ENCODE measurements around the gene MSI2.

MSI2 gene

DNA sequence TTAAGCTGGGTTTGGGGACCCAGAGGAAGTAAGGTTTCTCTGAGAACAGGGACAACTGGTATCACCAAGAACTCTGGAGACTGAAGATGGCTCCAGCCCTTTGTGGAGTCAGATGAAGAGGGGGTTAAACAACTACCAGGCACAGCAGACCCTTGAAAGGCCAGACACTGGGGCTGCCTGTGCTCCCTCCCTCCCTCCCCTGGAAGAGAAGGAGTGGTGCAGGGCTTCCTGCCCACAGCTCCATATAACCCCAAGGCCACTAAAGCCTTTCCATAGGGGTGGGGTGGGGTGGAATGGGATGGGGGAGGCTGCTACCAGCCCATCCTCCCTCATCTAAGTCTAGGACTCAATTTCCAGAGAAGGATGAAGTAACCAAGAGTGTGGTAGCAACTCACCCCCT is 422.1 kb downstream of the MSI2 start:
- H3K4me3 ChIP-seq (ENCODE audit: control insufficient read depth, low read depth, low read length), result no peak overlapping the region
- DNase-seq (ENCODE audit: low read depth), result no peak
- TF ChIP-seq, protein P1, sequence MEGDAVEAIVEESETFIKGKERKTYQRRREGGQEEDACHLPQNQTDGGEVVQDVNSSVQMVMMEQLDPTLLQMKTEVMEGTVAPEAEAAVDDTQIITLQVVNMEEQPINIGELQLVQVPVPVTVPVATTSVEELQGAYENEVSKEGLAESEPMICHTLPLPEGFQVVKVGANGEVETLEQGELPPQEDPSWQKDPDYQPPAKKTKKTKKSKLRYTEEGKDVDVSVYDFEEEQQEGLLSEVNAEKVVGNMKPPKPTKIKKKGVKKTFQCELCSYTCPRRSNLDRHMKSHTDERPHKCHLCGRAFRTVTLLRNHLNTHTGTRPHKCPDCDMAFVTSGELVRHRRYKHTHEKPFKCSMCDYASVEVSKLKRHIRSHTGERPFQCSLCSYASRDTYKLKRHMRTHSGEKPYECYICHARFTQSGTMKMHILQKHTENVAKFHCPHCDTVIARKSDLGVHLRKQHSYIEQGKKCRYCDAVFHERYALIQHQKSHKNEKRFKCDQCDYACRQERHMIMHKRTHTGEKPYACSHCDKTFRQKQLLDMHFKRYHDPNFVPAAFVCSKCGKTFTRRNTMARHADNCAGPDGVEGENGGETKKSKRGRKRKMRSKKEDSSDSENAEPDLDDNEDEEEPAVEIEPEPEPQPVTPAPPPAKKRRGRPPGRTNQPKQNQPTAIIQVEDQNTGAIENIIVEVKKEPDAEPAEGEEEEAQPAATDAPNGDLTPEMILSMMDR (IDR thresholded peaks at IDR 0.05; ENCODE audit: control insufficient read depth, insufficient read depth, low read depth, low read length, missing control alignments), result no peak

DNA sequence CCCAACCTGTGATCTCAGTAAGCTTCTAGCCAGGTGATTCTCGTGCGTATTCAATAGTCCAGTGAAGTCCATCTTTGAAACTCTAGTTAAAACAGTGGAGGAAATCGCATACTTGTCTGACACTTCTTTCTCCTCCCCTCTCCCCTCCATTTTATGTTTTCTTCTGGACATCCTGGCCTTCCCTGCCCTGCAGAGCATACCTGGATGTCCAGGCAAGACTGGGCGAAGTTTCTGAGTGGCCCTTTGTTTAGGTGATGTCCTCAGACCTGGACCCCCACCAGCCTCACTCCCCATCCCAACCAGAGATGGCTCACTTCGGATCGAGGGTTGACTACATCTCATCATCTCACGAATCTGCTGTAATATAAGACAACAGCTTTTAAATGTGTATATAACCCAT is 423.0 kb downstream of the MSI2 start:
- H3K4me3 ChIP-seq (ENCODE audit: control insufficient read depth, low read depth, low read length), result no peak overlapping the region
- no peak for DNase-seq (ENCODE audit: low read depth)
- TF ChIP-seq, protein P1 (IDR thresholded peaks at IDR 0.05; ENCODE audit: control insufficient read depth, insufficient read depth, low read depth, low read length, missing control alignments), result no peak

DNA sequence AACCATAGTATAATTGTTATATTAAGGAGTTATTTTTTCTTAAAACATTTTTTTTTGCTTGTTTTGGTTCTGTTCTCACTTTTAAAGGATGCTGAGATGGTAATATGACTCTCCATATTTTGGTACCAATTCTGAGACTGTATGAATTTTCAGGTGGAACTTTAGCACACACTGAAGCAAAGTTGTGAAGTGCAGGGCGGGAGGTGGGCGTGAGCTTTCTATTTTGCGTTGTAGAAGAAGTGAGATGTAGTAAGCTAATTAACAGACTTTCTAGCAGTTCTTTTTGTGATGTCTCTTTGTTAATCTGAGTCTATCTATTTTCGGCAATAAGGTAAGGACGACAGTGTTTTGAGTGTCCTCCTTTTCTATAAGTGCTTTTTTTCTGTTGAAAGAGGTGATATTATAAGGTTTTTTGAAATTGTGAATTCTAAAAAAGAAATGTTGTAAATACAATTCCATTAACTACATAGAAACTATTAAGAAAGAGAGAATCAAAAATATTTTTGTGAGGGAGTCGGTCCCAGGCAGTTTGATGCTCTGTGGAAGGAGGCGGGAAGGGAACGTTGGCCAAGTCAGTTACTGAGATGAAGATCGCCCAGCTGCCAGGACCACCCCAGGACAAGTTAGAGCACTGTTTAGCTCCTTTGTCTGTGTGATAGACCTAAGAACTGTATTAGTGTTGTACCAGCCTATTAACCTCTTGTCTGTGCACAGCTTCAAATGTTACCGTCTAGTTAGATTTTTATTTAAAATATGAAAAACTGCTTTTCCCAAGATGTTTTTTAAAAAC is 423.8 kb downstream of the MSI2 start:
- TF ChIP-seq, protein P1 (IDR thresholded peaks at IDR 0.05; ENCODE audit: control insufficient read depth, insufficient read depth, low read depth, low read length, missing control alignments), result no peak
- DNase-seq (ENCODE audit: low read depth), result no peak
- H3K4me3 ChIP-seq (ENCODE audit: control insufficient read depth, low read depth, low read length), result no peak overlapping the region

DNA sequence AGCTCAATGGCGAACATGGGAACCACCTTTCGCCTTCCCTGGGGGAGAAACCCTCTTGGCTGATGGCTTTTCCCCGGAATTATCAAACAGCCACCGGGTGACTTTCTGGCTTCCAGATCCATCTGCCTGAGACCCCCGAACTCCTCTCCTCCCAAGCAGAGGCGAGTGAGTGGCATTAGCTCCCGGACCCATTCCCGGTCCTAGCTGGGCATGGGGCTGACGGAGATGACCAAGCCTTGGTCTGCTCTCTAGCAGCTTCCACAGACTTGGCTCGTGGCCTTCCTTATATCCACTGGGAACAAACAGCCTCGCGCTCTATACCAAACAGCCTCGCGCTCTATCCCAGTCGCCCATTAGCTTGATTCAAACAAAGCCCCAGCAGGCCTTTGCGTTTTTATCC is 426.4 kb downstream of the MSI2 start:
- TF ChIP-seq, protein P1 (IDR thresholded peaks at IDR 0.05; ENCODE audit: control insufficient read depth, insufficient read depth, low read depth, low read length, missing control alignments), result no peak
- no peak overlapping the region for H3K4me3 ChIP-seq (ENCODE audit: control insufficient read depth, low read depth, low read length)
- DNase-seq (ENCODE audit: low read depth), result no peak

DNA sequence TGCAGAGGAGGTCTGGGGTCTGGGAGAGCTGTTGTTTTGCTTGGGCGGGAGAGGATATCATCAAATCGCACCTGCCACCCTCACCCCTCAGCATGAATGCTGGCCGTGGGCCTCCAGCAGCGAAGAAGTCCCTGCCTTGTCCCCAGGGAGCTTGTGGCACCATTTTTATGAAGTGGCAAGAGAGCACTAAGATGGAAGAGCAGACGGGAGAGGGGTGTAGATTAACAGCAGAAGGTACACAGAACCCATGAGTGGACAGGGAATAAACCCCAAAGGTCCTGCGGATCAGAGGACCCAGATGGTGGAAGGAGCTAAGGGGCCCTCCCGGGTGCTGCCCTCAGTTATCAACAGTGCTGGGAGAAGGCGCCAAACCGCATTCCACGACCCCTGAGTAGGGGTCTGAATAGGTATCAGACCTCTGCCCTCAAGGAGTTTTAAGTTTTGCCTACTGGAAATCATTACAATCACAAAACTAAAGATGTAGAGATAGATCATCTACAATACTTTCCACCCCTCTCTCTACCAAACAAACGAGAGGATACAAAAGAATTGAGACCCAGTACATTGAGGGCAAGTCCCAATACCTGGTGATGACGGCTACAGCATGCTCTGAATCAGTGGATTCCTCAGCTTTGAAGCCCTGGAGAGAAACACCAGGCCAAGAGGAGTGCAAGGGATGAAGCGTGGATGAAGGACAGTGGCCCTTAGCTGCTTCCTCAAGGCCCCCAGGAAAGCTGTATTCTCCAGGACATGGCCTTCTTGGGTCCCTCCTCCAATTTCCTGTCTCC is 428.6 kb downstream of the MSI2 start:
- DNase-seq (ENCODE audit: low read depth), result no peak
- TF ChIP-seq, protein P1 (IDR thresholded peaks at IDR 0.05; ENCODE audit: control insufficient read depth, insufficient read depth, low read depth, low read length, missing control alignments), result no peak
- H3K4me3 ChIP-seq (ENCODE audit: control insufficient read depth, low read depth, low read length), result no peak overlapping the region

DNA sequence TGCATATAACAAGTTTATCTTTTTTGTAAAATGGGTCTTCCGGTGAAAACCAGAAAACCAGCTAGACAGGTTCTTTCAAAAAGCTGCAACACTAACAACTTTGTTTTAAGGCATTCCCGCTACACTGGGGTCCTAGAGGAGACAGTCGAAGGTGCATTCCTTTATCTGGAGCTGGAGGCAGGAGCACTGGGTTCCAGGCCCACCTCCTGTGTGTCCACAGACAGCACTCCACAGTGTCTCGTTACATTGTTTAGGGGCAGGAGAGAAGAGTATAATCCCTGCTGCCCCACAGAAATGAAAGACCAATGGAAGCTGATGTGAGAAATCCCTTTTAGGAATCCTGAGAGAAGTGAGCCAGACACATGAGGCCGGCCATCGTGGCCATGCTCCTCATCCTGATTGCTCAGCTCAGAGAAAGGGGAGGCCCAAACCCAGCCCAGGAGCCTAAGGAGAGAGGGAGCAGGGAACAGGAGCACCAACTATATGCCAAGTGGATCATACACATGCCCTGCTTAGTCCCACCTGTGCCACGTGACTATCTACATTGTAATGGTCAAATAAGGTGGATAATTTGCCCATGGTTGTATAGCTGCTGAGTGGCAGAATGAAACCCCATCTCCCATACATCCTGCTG is 429.3 kb downstream of the MSI2 start:
- no peak for DNase-seq (ENCODE audit: low read depth)
- TF ChIP-seq, protein P1 (IDR thresholded peaks at IDR 0.05; ENCODE audit: control insufficient read depth, insufficient read depth, low read depth, low read length, missing control alignments), result no peak
- no peak overlapping the region for H3K4me3 ChIP-seq (ENCODE audit: control insufficient read depth, low read depth, low read length)

All from AG09309 (cell line).